Keratinocyte (primary cell): ENCODE measurements around the gene ERBB4. TPM values are rescaled to one million over a fixed set of nuclear protein-coding genes. Genes with fewer than 3 reads are reported as not detected.

Experiments
- DNase-seq: peaks from one replicate; pipeline ENCODE4 v3.0.0-alpha.2; 2011; ENCODE audit warnings: low read depth, missing footprints, low spot score
- FAIRE-seq: peaks from 2 replicates; lab custom pipeline; 2011; peaks lifted over from hg19 to GRCh38; lab: Jason Lieb, UNC
- H2AFZ ChIP-seq: 2 replicates; pipeline ENCODE4 v1.6.0; 2012; ENCODE audit warnings: low read length, control low read depth, inconsistent platforms; ENCODE audit not compliant: control insufficient read depth
- H3K27ac ChIP-seq: 2 replicates; pipeline ENCODE4 v1.5.1; 2011; ENCODE audit warnings: low read length; ENCODE audit not compliant: control insufficient read depth, insufficient read depth
- H3K27me3 ChIP-seq: 3 replicates; pipeline ENCODE4 v1.6.0; 2011; ENCODE audit warnings: low read length; ENCODE audit not compliant: control insufficient read depth, insufficient read depth; ENCODE audit errors: extremely low read depth
- H3K36me3 ChIP-seq, 2 experiments: 2 replicates in 1 of 2; 3 replicates in 1 of 2; pipeline ENCODE4 v1.5.1; 2011; ENCODE audit warnings: low read length in 2 of 2, mild to moderate bottlenecking in 1 of 2; ENCODE audit not compliant: control insufficient read depth in 2 of 2, insufficient read depth in 2 of 2; ENCODE audit errors: extremely low read depth in 1 of 2
- H3K4me1 ChIP-seq: 3 replicates; pipeline ENCODE4 v1.5.1; 2011; ENCODE audit warnings: low read length; ENCODE audit not compliant: control insufficient read depth, insufficient read depth; ENCODE audit errors: extremely low read depth
- H3K4me2 ChIP-seq: 3 replicates; pipeline ENCODE4 v1.6.0; 2011; ENCODE audit warnings: low read depth, low read length; ENCODE audit not compliant: control insufficient read depth, insufficient read depth; ENCODE audit errors: extremely low read depth
- H3K4me3 ChIP-seq, 3 experiments: fragments of 200-600 bp in 1 of 3; sonication (generic) in 1 of 3; 2 replicates in 2 of 3; 3 replicates in 1 of 3; pipeline ENCODE4 v1.5.1; 2011 to 2016; ENCODE audit warnings: low read length in 3 of 3, mild to moderate bottlenecking in 3 of 3, control low read depth in 2 of 3, inconsistent platforms in 1 of 3, low read depth in 1 of 3, mixed read lengths in 1 of 3, mixed run types in 1 of 3, moderate library complexity in 1 of 3; ENCODE audit not compliant: control insufficient read depth in 2 of 3, insufficient read depth in 2 of 3; ENCODE audit errors: extremely low read depth in 1 of 3
- H3K79me2 ChIP-seq: 2 replicates; pipeline ENCODE4 v1.6.0; 2012; ENCODE audit warnings: low read length; ENCODE audit not compliant: control insufficient read depth, insufficient read depth
- H3K9ac ChIP-seq: 3 replicates; pipeline ENCODE4 v1.6.0; 2011; ENCODE audit warnings: low read length; ENCODE audit not compliant: control insufficient read depth, insufficient read depth; ENCODE audit errors: extremely low read depth
- H3K9me1 ChIP-seq: 3 replicates; pipeline ENCODE4 v1.6.0; 2011; ENCODE audit warnings: low read length; ENCODE audit not compliant: control insufficient read depth, insufficient read depth; ENCODE audit errors: extremely low read depth
- H3K9me3 ChIP-seq: 2 replicates; pipeline ENCODE4 v1.5.1; 2012; ENCODE audit warnings: low read depth, low read length; ENCODE audit not compliant: control insufficient read depth
- H4K20me1 ChIP-seq: 3 replicates; pipeline ENCODE4 v1.6.0; 2011; ENCODE audit warnings: low read length; ENCODE audit not compliant: control insufficient read depth, insufficient read depth; ENCODE audit errors: extremely low read depth
- CTCF ChIP-seq, 3 experiments: IDR thresholded peaks in 1 of 3; conservative IDR thresholded peaks in 1 of 3; optimal IDR thresholded peaks in 1 of 3; 2 replicates in 2 of 3; 3 replicates in 1 of 3; pipeline versions ENCODE3 to v1.5.1; 2011; ENCODE audit warnings: low read length in 3 of 3, mild to moderate bottlenecking in 3 of 3, moderate library complexity in 2 of 3, control low read depth in 1 of 3, inconsistent platforms in 1 of 3; ENCODE audit not compliant: insufficient read depth in 2 of 3; ENCODE audit errors: extremely low read depth in 1 of 3
- EZH2 ChIP-seq: IDR thresholded peaks from one replicate; pipeline ENCODE4 v1.6.1; 2012; ENCODE audit warnings: inconsistent platforms, mild to moderate bottlenecking, low read length, moderate library complexity
- dilution Hi-C: fragments of 300-500 bp; cut with MboI; formaldehyde crosslinking; loops from one replicate; pipeline ENCODE4 v1.7.0; 2020; ENCODE audit warnings: low sequenced_read_pairs; ENCODE audit not compliant: extremely low pct_ligation_motif_present
- polyA plus RNA-seq, 5 experiments: library from polyadenylated mRNA; depleted of rRNA in 3 of 5; stranded (reverse) in 3 of 5; stranded (forward) in 1 of 5; unstranded in 1 of 5; fragments of >200 nt; gene quantifications; 1 replicate in 1 of 5; 2 replicates in 3 of 5; 3 replicates in 1 of 5; pipeline versions ENCODE4 v1.2.1 to v1.2.3, GENCODE V29; 2011 to 2012; ENCODE audit warnings: missing spikeins in 2 of 5, low read depth in 1 of 5, low replicate concordance in 1 of 5

Gene ERBB4
- polyA plus RNA-seq, 1 donor (not counting 4 experiments of a cell fraction or from before 2014, with no cell fraction given) = 0.01 TPM

- H3K4me2 ChIP-seq = no peak overlapping the region
- no peak overlapping the region for H3K27ac ChIP-seq
- no peaks in the 10 kb centered on the region for H4K20me1 ChIP-seq
- H2AFZ ChIP-seq = no peak overlapping the region
- H3K27me3 ChIP-seq = no peaks in the 10 kb centered on the region
- dilution Hi-C loops = no loop called here
- no peak for DNase-seq
- no peaks in the 10 kb centered on the region for H3K9me1 ChIP-seq
- FAIRE-seq = no peak
- no peak for TF ChIP-seq CTCF (optimal IDR thresholded peaks at IDR 0.05 in 1 of 3, IDR thresholded peaks at IDR 0.05 in 1 of 3, conservative IDR thresholded peaks at IDR 0.05 in 1 of 3; ENCODE audit: extremely low read depth in 1 of 3, insufficient read depth in 2 of 3, low read length in 3 of 3)
- TF ChIP-seq EZH2 = no peak
- no peaks in the 10 kb centered on the region for H3K79me2 ChIP-seq
- H3K9me3 ChIP-seq = no peaks in the 10 kb centered on the region
- no peak overlapping the region for H3K4me3 ChIP-seq
- H3K36me3 ChIP-seq = no peaks in the 10 kb centered on the region
- no peaks in the 10 kb centered on the region for H3K4me1 ChIP-seq
- no peak overlapping the region for H3K9ac ChIP-seq
These were observed 11.3 kb upstream of the ERBB4 start for GRCh38 chr2:212549941-212550340.

GRCh38 chr2:212549463-212549862, 10.9 kb upstream of the ERBB4 start:
- DNase-seq (no peak), FAIRE-seq (no peak)
- no peak overlapping the region for H2AFZ ChIP-seq
- no peak overlapping the region for H3K9ac ChIP-seq
- no peaks in the 10 kb centered on the region for H3K9me3 ChIP-seq
- no peak overlapping the region for H3K4me2 ChIP-seq
- H3K9me1 ChIP-seq = no peaks in the 10 kb centered on the region
- H3K36me3 ChIP-seq = no peaks in the 10 kb centered on the region
- no peak overlapping the region for H3K27ac ChIP-seq
- H3K4me3 ChIP-seq = no peak overlapping the region
- dilution Hi-C loops = no loop called here
- H3K4me1 ChIP-seq = no peaks in the 10 kb centered on the region
- H3K79me2 ChIP-seq = no peaks in the 10 kb centered on the region
- TF ChIP-seq EZH2 = no peak
- TF ChIP-seq CTCF (optimal IDR thresholded peaks at IDR 0.05 in 1 of 3, IDR thresholded peaks at IDR 0.05 in 1 of 3, conservative IDR thresholded peaks at IDR 0.05 in 1 of 3; ENCODE audit: extremely low read depth in 1 of 3, insufficient read depth in 2 of 3, low read length in 3 of 3) = no peak
- H3K27me3 ChIP-seq = no peaks in the 10 kb centered on the region
- no peaks in the 10 kb centered on the region for H4K20me1 ChIP-seq
